Neural crest cell (in vitro differentiated cells): ENCODE data around the gene CRK. TPM values are rescaled to one million over a fixed set of nuclear protein-coding genes. Genes with fewer than 3 reads are reported as not detected.
A peak's percentile ranks its signal among the peaks of the same experiment; 100 is the strongest.

Experiments
- DNase-seq: peaks from one replicate; pipeline ENCODE4 v3.0.0; 2021; ENCODE audit warnings: low read depth, mixed read lengths, low spot score
- H3K27ac Mint-ChIP-seq: one replicate; pipeline ENCODE4 v1.8.0; 2021; ENCODE audit warnings: mild to moderate bottlenecking, mixed read lengths; ENCODE audit not compliant: unreplicated experiment
- H3K27me3 Mint-ChIP-seq: 2 replicates; pipeline ENCODE4 v1.8.0; 2021; ENCODE audit warnings: low read depth, mild to moderate bottlenecking, mixed read lengths
- H3K36me3 Mint-ChIP-seq: 2 replicates; pipeline ENCODE4 v1.8.0; 2021; ENCODE audit warnings: low read depth, mild to moderate bottlenecking, mixed read lengths
- H3K4me1 Mint-ChIP-seq: 2 replicates; pipeline ENCODE4 v1.8.0; 2021; ENCODE audit warnings: mixed read lengths
- H3K4me3 Mint-ChIP-seq: one replicate; pipeline ENCODE4 v1.8.0; 2021; ENCODE audit warnings: mild to moderate bottlenecking, mixed read lengths
- H3K9me3 Mint-ChIP-seq: 2 replicates; pipeline ENCODE4 v1.8.0; 2021; ENCODE audit warnings: mixed read lengths
- total RNA-seq: library from RNA; stranded (reverse); gene quantifications from 2 replicates; pipeline ENCODE4 v1.2.1, GENCODE V29; 2021
- TF ChIP-seq, protein P1 (sequence below): fragments of 200-600 bp; sonication (generic); conservative IDR thresholded peaks from 2 replicates; pipeline ENCODE4 v1.5.0; 2021; ENCODE audit warnings: antibody characterized with exemption, mild to moderate bottlenecking

Gene CRK
- total RNA-seq, 1 donor from 2014 or later, result 58.5 TPM

GRCh38 chr17:1469231-1469852 is 13.3 kb upstream of the CRK start:
- H3K4me1 Mint-ChIP-seq, result peaks cover 19% of the 10 kb centered on the region
- H3K27ac Mint-ChIP-seq, result peak overlapping the region; percentile 87
- H3K4me3 Mint-ChIP-seq, result no peak overlapping the region
- peaks cover 12% of the 10 kb centered on the region for H3K36me3 Mint-ChIP-seq
- no peak for DNase-seq
- H3K9me3 Mint-ChIP-seq, result no peaks in the 10 kb centered on the region
- TF ChIP-seq, protein P1, sequence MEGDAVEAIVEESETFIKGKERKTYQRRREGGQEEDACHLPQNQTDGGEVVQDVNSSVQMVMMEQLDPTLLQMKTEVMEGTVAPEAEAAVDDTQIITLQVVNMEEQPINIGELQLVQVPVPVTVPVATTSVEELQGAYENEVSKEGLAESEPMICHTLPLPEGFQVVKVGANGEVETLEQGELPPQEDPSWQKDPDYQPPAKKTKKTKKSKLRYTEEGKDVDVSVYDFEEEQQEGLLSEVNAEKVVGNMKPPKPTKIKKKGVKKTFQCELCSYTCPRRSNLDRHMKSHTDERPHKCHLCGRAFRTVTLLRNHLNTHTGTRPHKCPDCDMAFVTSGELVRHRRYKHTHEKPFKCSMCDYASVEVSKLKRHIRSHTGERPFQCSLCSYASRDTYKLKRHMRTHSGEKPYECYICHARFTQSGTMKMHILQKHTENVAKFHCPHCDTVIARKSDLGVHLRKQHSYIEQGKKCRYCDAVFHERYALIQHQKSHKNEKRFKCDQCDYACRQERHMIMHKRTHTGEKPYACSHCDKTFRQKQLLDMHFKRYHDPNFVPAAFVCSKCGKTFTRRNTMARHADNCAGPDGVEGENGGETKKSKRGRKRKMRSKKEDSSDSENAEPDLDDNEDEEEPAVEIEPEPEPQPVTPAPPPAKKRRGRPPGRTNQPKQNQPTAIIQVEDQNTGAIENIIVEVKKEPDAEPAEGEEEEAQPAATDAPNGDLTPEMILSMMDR, result no peak
- no peaks in the 10 kb centered on the region for H3K27me3 Mint-ChIP-seq

DNA sequence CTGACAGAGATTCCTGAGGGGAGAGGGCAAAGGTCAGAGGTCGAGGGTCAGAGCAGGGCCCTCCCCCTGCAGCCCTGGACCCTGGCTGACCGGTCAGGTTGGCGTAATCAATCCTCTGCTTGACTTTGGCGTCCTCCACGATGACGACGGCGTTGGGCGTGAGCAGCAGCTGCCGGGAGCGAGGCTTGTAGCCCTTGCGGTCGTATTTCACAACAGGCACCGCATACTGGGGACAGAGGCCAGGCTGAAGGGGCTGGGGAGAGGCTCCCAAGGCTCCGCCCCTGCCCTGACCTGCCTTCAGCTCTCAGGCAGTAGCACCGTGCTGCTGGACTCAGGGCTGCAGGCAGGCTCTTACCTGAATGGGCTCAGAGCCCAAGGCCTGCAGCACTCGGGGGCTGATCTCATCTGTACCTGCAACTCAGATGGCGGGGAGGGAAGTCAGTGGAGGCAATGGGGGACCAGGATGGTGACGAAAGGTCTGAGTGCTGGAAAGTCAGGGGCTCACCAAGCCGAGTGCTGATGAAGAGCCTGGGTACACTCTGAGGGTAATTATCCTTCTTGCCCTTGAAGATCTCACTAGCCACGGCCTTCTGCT is 12.0 kb upstream of the CRK start:
- no peaks in the 10 kb centered on the region for H3K27me3 Mint-ChIP-seq
- peaks cover 10% of the 10 kb centered on the region for H3K36me3 Mint-ChIP-seq
- peaks cover 19% of the 10 kb centered on the region for H3K4me1 Mint-ChIP-seq
- TF ChIP-seq, protein P1, result no peak
- no peak overlapping the region for H3K4me3 Mint-ChIP-seq
- peak; percentile 56 for DNase-seq
- H3K27ac Mint-ChIP-seq, result peak overlapping the region; percentile 50
- H3K9me3 Mint-ChIP-seq, result no peaks in the 10 kb centered on the region

- H3K4me1 Mint-ChIP-seq, result peaks cover 19% of the 10 kb centered on the region
- no peak overlapping the region for H3K4me3 Mint-ChIP-seq
- no peak overlapping the region for H3K27ac Mint-ChIP-seq
- DNase-seq, result no peak
- H3K36me3 Mint-ChIP-seq, result peaks cover 10% of the 10 kb centered on the region
- H3K27me3 Mint-ChIP-seq, result no peaks in the 10 kb centered on the region
- no peaks in the 10 kb centered on the region for H3K9me3 Mint-ChIP-seq
- TF ChIP-seq, protein P1, result no peak
Observed at GRCh38 chr17:1467258-1467657, 11.2 kb upstream of the CRK start.

GRCh38 chr17:1464186-1464585 is 8.2 kb upstream of the CRK start:
- Mint-ChIP-seq H3K36me3 (peaks cover 6% of the 10 kb centered on the region), H3K9me3 (no peaks in the 10 kb centered on the region), H3K27ac (no peak overlapping the region), H3K4me1 (peaks cover 18% of the 10 kb centered on the region), H3K27me3 (no peaks in the 10 kb centered on the region), H3K4me3 (no peak overlapping the region)
- DNase-seq, result no peak
- TF ChIP-seq, protein P1, result no peak

DNA sequence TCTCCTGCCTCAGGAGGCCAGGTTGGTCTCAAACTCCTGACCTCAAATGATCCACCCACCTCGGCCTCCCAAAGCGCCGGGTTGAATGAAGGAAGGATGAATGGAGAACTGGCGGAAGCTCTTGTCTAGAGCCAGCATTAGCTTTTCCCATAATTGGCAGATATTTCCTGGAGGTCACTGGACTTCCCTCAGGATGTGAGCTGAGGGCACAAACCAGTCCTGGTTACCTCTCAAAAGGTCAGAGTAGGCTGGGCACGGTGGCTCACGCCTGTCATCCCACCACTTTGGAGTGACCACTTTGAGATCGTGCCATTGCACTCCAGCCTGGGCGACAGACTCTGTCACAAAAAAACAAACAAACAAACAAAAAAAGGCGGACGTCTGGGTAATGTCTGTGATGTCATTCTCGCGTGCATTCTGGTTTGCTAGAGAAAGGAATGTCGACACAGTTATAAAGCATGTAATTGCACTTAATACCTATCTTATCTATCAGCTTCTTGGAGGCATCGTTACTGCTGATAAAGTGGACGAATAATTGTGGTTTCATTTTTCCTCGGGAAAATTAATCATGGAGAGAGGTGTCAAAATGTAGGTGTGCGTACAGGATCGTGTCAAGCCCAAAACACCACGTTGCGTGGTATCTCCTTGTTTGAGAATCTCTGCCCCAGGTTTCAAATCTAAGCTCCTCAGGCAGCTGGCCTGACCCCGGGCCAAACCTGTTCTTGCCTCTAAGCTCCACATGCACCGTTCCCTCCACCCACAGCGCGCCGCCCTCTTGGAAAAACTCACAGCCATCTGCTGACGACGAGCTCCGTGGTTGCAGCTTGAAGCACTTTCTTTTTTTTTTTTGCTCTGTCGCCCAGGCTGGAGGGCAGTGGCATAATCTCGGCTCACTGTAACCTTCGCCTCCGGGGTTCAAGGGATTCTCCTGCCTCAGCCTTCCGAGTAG is 6.4 kb upstream of the CRK start:
- Mint-ChIP-seq H3K4me3 (peak overlapping the region; percentile 19), H3K27me3 (no peaks in the 10 kb centered on the region), H3K4me1 (peaks cover 6% of the 10 kb centered on the region), H3K36me3 (no peaks in the 10 kb centered on the region), H3K27ac (no peak overlapping the region), H3K9me3 (no peaks in the 10 kb centered on the region)
- TF ChIP-seq, protein P1, result no peak
- no peak for DNase-seq
